GM12873 (cell line): ENCODE data around the gene ZSCAN10.

Experiments used
- TF ChIP-seq, protein P1 (sequence below): IDR thresholded peaks from 2 replicates; pipeline ENCODE4 v1.5.1; 2012; ENCODE audit warnings: low read depth, mild to moderate bottlenecking, moderate library complexity, low read length, control low read depth; ENCODE audit not compliant: insufficient read depth; ENCODE audit errors: missing control alignments

Gene ZSCAN10

DNA sequence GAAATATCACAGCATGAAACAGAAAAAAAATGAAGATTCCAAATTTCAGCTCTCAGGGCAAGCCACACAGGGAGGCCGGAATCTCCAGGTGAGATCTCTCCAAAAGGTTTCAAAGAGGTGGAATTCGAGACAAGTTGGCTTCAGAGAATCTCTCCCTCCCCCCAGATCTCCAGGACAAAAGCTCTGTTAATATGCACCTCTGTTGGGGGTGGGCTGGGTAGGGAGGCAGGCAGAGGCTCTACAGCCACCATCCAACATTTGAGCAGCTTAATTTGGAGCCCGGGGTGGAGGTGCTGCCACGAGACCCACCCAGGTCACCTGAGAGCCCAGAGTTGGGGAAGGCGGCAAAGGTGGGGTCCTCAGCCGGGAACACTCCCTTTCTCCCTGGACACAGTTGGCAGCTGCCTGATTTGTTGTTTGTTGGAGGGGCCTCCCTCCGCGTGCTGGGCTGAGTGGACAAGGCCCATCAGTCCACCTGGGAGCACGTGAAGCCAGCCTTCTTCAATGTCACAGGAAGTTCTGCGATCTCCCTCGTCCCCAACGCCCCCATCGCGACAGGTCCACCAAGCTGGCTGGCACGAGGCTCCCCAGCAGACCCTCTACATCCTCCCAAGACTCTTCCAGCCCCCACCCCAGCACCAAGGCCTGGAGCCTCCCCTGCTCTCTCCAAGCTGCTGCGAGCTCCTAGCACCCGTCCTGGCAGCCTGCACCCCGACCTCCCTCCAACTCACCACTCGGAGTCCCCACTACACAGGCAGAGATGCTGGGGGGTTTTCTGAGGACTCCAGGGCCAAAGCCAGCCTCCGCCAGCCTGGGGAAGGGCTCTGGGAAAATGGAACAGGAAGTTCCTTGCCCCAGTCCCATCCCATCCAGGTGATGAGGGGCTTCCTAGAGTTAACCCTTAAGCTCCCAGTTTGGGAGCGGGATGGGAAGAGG lies at the start of gene ZSCAN10:
ZSCAN10 (minus strand) TSS at position 836 of the 936 bp plus-strand sequence. CDS start 6,357 bp downstream, outside the sequence.
- TF ChIP-seq, protein P1, sequence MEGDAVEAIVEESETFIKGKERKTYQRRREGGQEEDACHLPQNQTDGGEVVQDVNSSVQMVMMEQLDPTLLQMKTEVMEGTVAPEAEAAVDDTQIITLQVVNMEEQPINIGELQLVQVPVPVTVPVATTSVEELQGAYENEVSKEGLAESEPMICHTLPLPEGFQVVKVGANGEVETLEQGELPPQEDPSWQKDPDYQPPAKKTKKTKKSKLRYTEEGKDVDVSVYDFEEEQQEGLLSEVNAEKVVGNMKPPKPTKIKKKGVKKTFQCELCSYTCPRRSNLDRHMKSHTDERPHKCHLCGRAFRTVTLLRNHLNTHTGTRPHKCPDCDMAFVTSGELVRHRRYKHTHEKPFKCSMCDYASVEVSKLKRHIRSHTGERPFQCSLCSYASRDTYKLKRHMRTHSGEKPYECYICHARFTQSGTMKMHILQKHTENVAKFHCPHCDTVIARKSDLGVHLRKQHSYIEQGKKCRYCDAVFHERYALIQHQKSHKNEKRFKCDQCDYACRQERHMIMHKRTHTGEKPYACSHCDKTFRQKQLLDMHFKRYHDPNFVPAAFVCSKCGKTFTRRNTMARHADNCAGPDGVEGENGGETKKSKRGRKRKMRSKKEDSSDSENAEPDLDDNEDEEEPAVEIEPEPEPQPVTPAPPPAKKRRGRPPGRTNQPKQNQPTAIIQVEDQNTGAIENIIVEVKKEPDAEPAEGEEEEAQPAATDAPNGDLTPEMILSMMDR = no peak

DNA sequence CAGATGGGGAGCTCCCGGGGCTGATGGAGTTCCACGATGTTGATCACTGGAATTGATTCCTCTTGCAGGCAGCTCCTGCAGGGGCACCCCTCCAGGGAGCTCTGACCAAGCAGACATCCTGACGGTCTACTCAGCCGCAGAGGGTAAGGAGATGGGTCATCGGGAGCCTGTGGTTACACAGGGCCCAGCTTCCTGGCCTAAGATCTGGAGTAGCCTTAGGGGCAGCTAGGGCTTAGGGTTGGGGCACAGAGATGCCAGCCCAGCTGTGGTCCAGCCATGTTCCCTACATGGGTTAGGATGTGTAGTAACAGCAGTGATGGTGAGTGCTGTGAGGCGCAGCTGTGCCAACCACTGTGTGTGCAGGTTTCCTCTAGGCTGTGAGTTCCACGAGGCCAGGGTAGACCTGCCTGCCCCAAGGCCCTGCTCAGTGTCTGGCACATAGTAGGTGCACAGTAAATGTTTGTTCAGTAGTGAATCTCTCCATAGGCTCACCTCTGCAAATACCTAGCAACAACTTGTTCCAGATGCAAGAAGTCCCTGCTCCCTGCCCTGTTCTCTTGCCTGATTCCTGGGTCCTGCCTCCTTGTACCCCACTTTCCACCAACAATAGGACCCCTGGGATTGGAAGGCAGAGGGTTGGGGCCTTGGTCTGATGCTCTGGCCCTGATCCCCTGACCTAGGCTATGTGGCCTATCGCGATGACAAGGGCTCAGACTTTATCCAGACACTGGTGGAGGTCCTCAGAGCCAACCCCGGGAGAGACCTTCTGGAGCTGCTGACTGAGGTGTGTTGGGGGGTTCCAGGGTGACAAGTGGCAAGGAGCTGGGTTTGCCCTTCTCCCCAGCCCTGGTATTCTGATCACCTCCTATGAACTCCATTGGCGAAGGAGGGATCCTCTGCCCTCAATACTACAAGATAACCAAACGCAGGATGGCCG lies 49.4 kb upstream of the ZSCAN10 start:
- TF ChIP-seq, protein P1 = no peak

DNA sequence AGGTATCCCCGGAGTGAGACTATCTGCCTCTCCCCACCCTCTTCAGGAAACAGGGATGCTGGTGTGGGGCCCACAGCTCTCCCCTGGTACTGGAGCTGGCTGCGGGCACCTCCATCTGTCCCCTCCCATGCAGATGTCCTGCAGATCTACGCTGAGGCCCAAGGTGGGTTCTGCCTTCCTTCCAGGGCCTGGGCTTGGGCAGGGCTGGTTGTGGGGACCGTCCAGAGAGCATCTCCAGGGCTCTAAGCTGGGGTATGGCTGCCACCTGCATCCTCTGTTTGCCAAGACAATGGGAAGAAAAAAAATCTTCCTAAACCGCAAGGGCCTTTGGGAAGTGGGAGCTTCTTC lies 48.6 kb upstream of the ZSCAN10 start:
- TF ChIP-seq, protein P1 = no peak

DNA sequence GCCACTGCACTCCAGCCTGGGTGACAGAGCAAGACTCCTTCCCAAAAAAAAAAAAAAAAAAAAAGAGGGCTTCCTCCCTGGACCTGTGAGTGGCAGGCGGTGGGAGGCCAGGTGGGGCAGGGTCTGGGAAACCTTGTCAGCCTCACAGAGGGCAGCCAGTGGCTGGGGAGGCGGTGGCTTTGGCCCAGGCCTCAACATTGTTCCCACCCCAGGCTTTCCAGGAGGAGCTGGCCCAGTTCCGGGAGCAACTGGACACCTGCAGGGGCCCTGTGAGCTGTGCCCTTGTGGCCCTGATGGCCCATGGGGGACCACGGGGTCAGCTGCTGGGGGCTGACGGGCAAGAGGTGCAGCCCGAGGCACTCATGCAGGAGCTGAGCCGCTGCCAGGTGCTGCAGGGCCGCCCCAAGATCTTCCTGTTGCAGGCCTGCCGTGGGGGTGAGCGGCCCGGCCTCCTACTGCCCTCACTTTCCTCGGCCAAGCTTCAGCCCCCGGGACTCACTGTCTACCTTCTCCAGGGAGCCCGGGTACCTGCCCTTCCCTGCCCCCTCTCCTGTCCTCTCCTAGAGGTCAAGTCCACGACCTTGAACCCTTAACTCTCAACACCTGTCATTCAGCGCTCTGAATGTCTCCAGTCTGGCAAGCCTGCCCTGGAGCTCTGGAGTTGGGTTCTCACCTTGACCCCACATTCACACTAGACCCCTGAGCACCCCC lies 48.1 kb upstream of the ZSCAN10 start:
- TF ChIP-seq, protein P1 = no peak

DNA sequence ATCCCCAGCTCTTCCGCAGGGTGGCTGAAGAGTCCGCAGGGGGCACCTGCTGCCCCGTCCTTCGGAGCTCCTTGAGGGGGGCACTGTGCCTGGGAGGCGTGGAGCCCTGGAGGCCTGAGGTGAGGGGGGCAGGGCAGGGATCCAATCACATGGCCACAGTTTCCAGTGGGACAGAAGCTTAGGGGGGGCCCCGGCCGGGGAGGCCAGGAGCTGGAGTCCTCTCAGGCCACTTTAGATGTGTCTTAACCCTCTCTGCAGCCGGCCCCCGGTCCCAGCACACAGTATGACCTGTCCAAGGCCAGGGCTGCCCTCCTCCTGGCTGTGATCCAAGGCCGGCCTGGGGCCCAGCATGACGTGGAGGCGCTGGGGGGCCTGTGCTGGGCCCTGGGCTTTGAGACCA lies 46.6 kb upstream of the ZSCAN10 start:
- TF ChIP-seq, protein P1 = no peak

DNA sequence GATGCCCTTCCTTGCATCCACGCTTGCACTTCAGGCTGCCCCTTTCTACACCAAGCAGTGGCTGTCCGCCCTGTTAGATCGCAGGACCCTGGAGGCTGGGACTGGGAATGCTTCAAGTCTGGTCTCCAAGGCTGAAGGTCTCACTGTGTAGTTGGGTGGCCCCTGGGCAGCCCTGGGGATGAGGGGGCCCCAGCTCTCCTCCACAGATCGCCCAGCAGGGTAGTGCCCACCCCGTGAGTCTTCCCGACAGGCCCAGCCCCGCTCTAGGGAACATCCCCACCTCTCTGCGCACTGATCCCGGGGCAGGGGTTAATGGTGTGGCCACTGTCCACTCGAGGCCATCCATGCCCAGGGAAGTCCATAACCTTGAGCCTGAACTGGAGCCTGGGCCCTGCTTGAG lies 46.1 kb upstream of the ZSCAN10 start:
- TF ChIP-seq, protein P1 = no peak
